Lung (tissue), 12 donors: ENCODE measurements around the gene PPP1CC. TPM values are rescaled to one million over a fixed set of nuclear protein-coding genes. Genes with fewer than 3 reads are reported as not detected.

Source experiments
- ATAC-seq: fragments of 200-7000 bp; cut with Tn5 transposase; one replicate; pipeline ENCODE4 v1.9.1; 2020; ENCODE audit warnings: moderate number of reproducible peaks; ENCODE audit not compliant: insufficient read depth, low FRiP score
- DNase-seq, 3 donors: peaks; one replicate each; pipeline ENCODE4 v3.0.0-alpha.2; 2013 to 2017
- H3K27ac ChIP-seq, 2 donors: one replicate each; pipeline ENCODE4 v1.5.1; 2013; ENCODE audit warnings: mild to moderate bottlenecking in 2 of 2, moderate library complexity in 2 of 2, control low read depth in 1 of 2, inconsistent platforms in 1 of 2, low read depth in 1 of 2, low read length in 1 of 2
- H3K27me3 ChIP-seq, 3 donors: one replicate each; pipeline ENCODE4 v1.5.1; 2013; ENCODE audit warnings: low read length in 2 of 3; ENCODE audit not compliant: control insufficient read depth in 3 of 3, insufficient read depth in 3 of 3
- H3K36me3 ChIP-seq, 4 donors: one replicate each; pipeline ENCODE4 v1.5.1; 2013; ENCODE audit warnings: low read length in 4 of 4, mild to moderate bottlenecking in 1 of 4, moderate library complexity in 1 of 4; ENCODE audit not compliant: control insufficient read depth in 4 of 4, insufficient read depth in 4 of 4
- H3K4me1 ChIP-seq, 5 donors: one replicate each; pipeline ENCODE4 v1.5.1; 2013; ENCODE audit warnings: low read length in 5 of 5, mild to moderate bottlenecking in 2 of 5, moderate library complexity in 1 of 5; ENCODE audit not compliant: control insufficient read depth in 5 of 5, insufficient read depth in 5 of 5
- H3K4me3 ChIP-seq: one replicate; pipeline ENCODE4 v1.5.1; 2013; ENCODE audit warnings: mild to moderate bottlenecking, control low read depth, moderate library complexity
- H3K9ac ChIP-seq, 2 donors: one replicate each; pipeline ENCODE4 v1.5.1; 2013; ENCODE audit warnings: low read length in 2 of 2, control low read depth in 1 of 2; ENCODE audit not compliant: insufficient read depth in 1 of 2
- H3K9me3 ChIP-seq, 4 donors: one replicate each; pipeline ENCODE4 v1.5.1; 2013; ENCODE audit warnings: low read length in 3 of 4, mild to moderate bottlenecking in 1 of 4, moderate library complexity in 1 of 4; ENCODE audit not compliant: control insufficient read depth in 4 of 4, insufficient read depth in 3 of 4
- CTCF ChIP-seq: IDR thresholded peaks from 2 replicates; pipeline ENCODE4 v1.5.1; 2012; ENCODE audit warnings: mild to moderate bottlenecking; ENCODE audit errors: control extremely low read depth, extremely low read depth
- WGBS, 2 donors: extraction: QIAGEN DNeasy Blood & Tissue Kit; methylation state at CpG; one replicate each; pipeline ENCODE4 v1.1.7; 2013; 5-methylcytosine and 5-hydroxymethylcytosine counted together
- polyA plus RNA-seq, 2 donors: library from polyadenylated mRNA; stranded (reverse); fragments of 200-250 nt; gene quantifications; one replicate each; pipeline ENCODE4 v1.2.1, GENCODE V29; 2013
- total RNA-seq, 2 donors: library from RNA; depleted of rRNA in 1 of 2; stranded (reverse); fragments of >200 nt in 1 of 2; gene quantifications; one replicate each; pipeline ENCODE4 v1.2.1, GENCODE V29; 2014 to 2021
- donor health status: control.
- donor health status: control.
- donor health status: Bipolar disorder and iron deficiency.
- donor health status: healthy.
- donor health status: DM: yes; HTN: yes; CAD: no.

PPP1CC gene
- total and polyA plus RNA-seq, 4 donors: 56.2 to 124 (median 72.3) TPM

GRCh38 chr12:110745542-110746284 is 3.0 kb upstream of the PPP1CC start:
- peaks cover 0 to 27% (median 4%) of the 10 kb centered on the region in 5 donors for H3K4me1 ChIP-seq
- H3K4me3 ChIP-seq: no peak overlapping the region
- no peaks in the 10 kb centered on the region for H3K9me3 ChIP-seq
- H3K27ac ChIP-seq: no peak overlapping the region
- DNase-seq (peak in 2 of 3 donors; percentile 36 to 51), ATAC-seq (no peak)
- no peak for TF ChIP-seq CTCF
- H3K36me3 ChIP-seq: no peaks in the 10 kb centered on the region
- 88 to 92% methylated on average over 16 of the region's 16 CpGs for WGBS, 2 donors
- H3K27me3 ChIP-seq: no peaks in the 10 kb centered on the region
- H3K9ac ChIP-seq: no peak overlapping the region

GRCh38 chr12:110744601-110745264 is 2.0 kb upstream of the PPP1CC start:
- no peaks in the 10 kb centered on the region for H3K9me3 ChIP-seq
- DNase-seq: peak in 1 of 3 donors; percentile 13
- WGBS, 2 donors: 76 to 83% methylated on average over 5 of the region's 5 CpGs
- H3K9ac ChIP-seq: no peak overlapping the region
- H3K27ac ChIP-seq: peak overlapping the region in 1 of 2 donors; percentile 32
- no peaks in the 10 kb centered on the region for H3K36me3 ChIP-seq
- no peak for ATAC-seq
- H3K27me3 ChIP-seq: no peaks in the 10 kb centered on the region
- TF ChIP-seq CTCF: no peak
- H3K4me1 ChIP-seq: peaks cover 0 to 35% (median 4%) of the 10 kb centered on the region in 5 donors
- H3K4me3 ChIP-seq: no peak overlapping the region

GRCh38 chr12:110744151-110744571 is 1.5 kb upstream of the PPP1CC start:
- peak in 2 of 3 donors; percentile 17 to 25 for DNase-seq
- no peaks in the 10 kb centered on the region for H3K27me3 ChIP-seq
- H3K36me3 ChIP-seq: no peaks in the 10 kb centered on the region
- TF ChIP-seq CTCF: no peak
- no peak overlapping the region for H3K4me3 ChIP-seq
- 58 to 68% methylated on average over 4 of the region's 4 CpGs for WGBS, 2 donors
- H3K27ac ChIP-seq: no peak overlapping the region
- H3K9me3 ChIP-seq: no peaks in the 10 kb centered on the region
- ATAC-seq: no peak
- no peak overlapping the region for H3K9ac ChIP-seq
- H3K4me1 ChIP-seq: peaks cover 0 to 37% (median 6%) of the 10 kb centered on the region in 5 donors
